GM19397 (cell line): ENCODE measurements around the gene PPP1R3A.

Source experiments
- ATAC-seq: cut with Tn5 transposase; IDR thresholded peaks from one replicate; pipeline ENCODE4 v1.9.1; 2021; ENCODE audit warnings: mild to moderate bottlenecking, moderate library complexity; ENCODE audit not compliant: unreplicated experiment

Gene PPP1R3A

DNA sequence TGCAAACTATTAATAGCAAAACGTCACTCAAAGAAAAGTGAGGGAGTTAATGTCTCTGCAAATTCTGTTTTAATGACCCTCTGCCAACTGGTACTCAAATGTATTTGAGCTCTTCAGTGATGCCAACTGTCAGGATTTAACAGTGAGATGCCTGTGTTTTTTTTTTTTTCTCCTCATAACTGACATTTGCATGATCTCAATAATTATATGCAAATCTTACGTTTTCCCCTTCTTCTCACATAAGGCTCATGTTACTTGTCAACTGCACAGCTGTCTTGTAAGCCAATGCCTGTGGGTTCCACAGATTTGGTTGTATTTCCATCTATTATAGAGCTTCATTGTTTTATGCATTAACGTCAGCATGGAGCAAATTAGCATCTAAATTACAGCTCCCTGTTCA, 38.2 kb downstream of the PPP1R3A start:
- no peak for ATAC-seq

DNA sequence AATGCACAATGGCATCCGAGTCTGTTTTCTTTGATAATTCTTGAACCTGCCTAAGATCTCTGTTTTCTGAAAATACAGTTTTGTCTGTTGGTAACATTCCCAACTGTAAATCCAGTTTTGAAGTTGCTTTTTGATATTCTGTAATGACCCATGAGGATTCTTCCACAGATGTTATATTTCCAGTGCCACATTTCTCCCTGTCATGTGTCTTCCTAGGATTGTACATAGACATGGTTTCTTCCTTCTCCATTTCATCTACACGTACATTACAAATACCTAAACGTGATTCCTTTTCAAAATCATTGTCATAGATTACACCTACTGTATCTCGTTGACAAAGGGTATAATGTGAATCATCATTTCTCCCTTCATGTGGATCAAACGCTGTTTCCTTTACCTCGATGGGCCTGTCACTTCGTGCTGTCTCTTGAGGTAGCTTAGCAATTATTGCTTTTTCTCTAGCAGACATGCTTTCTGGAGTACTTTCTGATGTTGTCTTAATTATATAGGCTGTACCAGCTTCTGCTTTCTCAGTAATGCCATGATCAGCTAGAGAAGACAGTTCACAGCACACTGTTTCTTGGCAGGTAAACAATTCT, 40.3 kb downstream of the PPP1R3A start:
- no peak for ATAC-seq

DNA sequence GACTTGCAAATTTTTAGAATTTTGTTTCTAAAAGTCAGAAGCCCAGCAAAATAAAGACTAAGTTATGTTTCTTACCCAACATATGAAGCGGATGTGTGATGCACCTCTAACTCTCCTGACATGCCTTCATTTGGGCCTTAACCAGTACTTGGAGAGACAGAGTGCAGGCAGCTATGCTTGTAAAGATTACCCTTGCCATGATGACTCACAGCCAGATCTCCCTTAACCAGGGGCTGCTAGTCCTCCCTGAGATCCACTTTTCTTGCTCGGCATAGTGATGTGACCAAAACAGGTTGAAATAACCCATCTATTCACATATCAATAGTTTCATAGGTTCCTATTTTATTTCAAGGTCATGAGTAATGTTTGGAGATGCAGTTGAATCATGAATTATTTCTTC, 43.6 kb downstream of the PPP1R3A start:
- no peak for ATAC-seq

DNA sequence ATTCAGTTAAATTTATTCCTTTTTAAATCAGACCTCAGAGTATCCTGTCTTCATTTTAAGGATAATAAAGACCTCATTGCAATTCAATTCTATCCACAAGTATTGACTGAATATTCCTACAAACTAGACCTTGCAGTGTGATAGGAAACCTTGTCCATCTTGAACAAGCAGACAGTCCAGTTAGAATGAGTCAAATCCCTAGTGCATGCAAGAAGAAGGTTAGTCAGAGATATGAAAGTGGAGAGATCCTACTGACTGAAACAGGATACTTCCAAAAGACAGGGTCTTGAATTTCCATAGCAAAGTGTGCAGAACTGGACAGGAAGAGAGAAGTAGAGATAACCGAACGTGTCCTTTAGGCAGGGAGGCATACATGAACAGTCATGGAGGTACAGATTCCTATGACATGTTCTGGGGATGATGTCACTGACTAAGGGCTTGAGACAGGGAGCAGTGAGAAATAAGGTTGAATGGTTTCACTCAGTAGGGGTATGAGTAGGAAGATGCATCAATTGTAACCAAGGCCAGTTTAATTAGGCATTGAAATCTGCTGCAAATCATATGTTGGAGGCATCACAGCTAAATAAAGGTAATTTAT, 45.2 kb downstream of the PPP1R3A start:
- ATAC-seq = no peak

DNA sequence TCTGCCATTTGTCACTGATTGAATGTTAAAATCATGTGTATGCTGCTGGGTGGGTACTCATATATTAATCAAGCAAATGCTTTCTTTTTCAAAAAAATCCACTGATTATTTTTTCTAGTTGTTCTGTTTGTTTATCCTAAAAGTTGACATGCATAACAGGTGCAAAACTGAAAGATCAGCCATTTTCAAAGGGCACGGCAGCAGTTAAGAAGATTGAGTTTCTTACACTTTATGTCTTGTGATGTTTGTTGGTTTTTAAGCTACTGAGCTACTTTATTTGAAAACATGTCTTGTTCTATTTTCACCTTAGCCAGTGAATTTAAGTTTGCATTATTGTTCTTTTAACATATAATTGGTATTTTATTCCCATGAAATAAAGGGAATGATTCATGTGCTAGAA, 45.8 kb downstream of the PPP1R3A start:
- ATAC-seq = no peak

DNA sequence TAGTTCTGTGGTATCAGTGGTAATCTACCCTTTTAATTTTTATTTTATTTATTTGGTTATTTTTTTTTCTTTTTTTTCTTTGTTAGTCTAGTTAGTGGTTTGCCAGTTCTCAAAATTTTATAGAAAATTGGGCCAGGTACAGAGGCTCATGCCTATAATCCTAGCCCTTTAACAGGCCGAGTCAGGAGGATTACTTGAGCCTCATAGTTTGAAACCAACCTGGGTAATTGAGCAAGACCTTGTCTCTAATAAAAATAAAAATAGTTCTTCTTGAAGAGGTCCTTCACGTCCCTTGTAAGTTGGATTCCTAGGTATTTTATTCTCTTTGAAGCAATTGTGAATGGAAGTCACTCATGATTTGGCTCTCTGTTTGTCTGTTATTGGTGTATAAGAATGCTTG, 51.5 kb downstream of the PPP1R3A start:
- ATAC-seq = no peak

DNA sequence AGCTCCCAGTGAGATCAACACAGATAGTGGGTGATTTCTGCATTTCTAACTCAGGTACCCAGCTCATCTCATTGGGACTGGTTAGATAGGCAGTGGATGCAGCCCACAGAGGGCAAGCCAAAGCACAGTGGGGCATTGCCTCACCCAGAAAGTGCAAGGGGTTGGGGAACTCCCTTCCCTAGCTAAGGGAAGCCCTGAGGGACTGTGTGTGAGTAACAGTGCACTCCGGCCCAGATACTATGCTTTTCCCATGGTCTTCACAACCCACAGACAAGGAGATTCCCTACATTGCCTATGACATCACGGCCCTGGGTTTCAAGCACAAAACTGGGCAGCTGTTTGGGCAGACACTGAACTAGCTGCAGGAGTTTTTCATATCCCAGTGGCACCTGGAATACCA, 62.8 kb downstream of the PPP1R3A start:
- no peak for ATAC-seq

DNA sequence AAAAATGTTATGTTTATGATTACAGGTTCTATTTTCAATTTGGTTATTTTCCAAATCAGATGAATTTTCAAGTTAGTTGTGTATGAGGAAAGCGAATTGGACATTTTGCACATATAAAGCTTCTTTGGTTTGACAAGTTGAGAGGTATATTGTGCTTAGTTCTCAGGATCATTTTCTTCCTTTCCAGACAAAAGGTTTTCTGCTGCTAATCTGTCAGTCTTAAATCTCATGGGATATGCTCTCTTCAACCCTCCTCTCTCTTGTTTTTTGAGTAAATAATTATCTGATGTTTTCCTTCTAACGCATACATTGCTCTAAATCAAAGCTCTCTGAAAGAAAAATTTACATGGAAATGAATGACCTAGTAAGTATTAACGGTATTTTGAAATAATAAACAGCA, 77.9 kb downstream of the PPP1R3A start:
- ATAC-seq = no peak

DNA sequence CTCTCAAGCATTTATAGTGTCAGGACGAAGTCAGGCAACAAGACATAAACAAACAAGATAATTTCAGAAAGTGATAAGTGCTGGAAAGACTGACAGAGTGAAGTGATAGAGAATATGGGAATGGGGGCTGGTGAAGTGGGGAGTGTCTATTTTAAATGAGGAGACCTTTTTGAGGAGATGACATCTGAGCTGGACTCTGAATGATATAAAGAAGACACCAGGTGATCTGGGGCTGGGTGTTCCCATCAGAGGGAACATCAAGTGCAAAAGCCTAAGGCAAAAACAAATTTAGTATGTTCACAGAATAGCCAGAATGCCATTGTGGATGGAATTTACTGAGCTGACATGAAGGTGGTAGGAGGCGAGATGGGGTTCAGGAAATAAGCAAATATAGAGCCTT, 83.4 kb downstream of the PPP1R3A start:
- ATAC-seq = no peak

DNA sequence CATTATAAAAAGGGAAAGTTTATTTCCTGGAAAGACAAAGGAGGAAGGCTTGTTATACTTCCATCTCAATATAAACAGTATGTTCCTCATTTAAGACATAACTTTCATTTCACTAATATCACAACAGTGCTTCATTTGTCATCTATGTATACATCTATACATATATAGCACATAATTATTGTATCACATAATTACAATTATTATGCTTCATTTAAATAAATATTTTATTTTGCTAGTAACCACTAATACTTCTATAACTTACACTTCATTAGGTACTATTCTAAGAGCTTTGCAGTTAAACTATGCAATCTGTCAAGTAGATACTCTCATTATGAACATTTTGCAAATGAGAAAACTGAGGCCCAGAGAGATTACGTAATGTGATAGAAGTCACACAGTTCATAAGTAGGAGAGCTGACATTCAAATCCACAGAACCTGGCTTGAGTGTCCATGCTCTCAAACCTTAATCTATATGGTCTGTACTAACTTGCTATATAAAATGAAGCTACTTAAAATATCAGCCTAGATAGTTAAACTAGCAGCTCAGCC, 86.5 kb downstream of the PPP1R3A start:
- ATAC-seq = no peak

DNA sequence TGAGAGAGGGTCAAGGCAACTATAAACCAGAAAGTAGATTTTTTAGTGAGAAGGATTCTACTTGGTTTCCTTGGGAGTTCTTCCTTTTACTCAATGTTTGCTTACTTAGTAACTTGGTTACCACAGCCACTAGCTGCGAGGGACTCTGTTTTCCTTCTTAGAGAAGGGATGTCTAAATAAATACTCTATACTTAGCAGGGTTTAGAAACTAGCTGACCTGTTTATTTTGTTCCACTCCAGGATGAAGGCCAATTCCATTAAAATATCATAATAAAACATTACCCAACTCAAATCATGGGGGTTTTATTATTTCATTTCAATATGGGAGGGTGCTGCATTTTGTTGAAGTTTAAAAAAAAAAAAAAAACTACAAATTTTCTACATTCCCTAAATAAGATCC, 87.3 kb downstream of the PPP1R3A start:
- ATAC-seq = no peak

DNA sequence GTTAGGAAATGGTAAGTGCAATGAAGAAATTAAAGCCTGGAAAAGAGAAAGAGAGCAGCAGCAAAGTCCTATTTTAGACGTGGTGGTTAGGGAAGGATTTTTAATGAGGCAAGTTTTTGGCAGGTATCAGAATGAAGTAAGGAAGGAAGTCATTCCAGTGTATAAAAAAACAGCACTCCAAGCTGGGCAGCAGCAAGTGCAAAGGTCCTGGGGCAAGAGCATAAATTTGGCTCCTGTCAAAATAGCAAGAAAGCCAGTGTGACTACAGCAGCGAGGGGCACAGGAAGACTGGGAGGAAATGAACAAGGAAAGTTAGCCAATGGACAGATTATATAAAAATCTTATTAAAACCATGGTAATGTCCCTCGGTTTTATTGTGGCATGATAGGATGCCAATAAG, 90.2 kb downstream of the PPP1R3A start:
- no peak for ATAC-seq
